HepG2 (cell line): ENCODE measurements around the gene FAM83C. TPM values are rescaled to one million over a fixed set of nuclear protein-coding genes. Genes with fewer than 3 reads are reported as not detected.

Experiments used
- MBD4 ChIP-seq: IDR thresholded peaks from 2 replicates; pipeline ENCODE4 v1.6.1; 2012; ENCODE audit warnings: low read length, inconsistent platforms, borderline replicate concordance
- SMYD3 ChIP-seq: sonication (generic); formaldehyde crosslinking; IDR thresholded peaks from 2 replicates; pipeline ENCODE4 v1.8.1; 2023; ENCODE audit warnings: mild to moderate bottlenecking, missing genetic modification reagents
- U2AF2 ChIP-seq: fragments of 200-400 bp; formaldehyde crosslinking; IDR thresholded peaks from 2 replicates; pipeline ENCODE4 v1.6.1; 2017; ENCODE audit warnings: low read depth, mild to moderate bottlenecking, low read length
- ZBTB3 ChIP-seq: sonication (generic); formaldehyde crosslinking; IDR thresholded peaks from 2 replicates; pipeline ENCODE4 v1.4.0; 2020; ENCODE audit warnings: low read depth, mild to moderate bottlenecking, moderate library complexity, missing genetic modification reagents, borderline replicate concordance
- ZNF350 ChIP-seq: sonication (generic); formaldehyde crosslinking; IDR thresholded peaks from 2 replicates; pipeline ENCODE4 v1.4.0; 2020; ENCODE audit warnings: mild to moderate bottlenecking, low read depth, missing genetic modification reagents, borderline replicate concordance
- ZSCAN20 ChIP-seq: sonication (generic); formaldehyde crosslinking; IDR thresholded peaks from 2 replicates; pipeline ENCODE4 v1.4.0; 2020; ENCODE audit warnings: missing genetic modification reagents, mild to moderate bottlenecking, borderline replicate concordance
- polyA plus RNA-seq, 8 experiments: library from polyadenylated mRNA; depleted of rRNA in 3 of 8; stranded (reverse) in 7 of 8; unstranded in 1 of 8; fragments of >200 nt; fragmentation: Illumina TruSeq in 4 of 8; extraction: Trizol in 4 of 8; gene quantifications; 2 replicates each; pipeline versions ENCODE4 v1.2.1 to v1.2.3, GENCODE V29; 2011 to 2016; ENCODE audit warnings: low read depth in 4 of 8, missing spikeins in 1 of 8, mixed read lengths in 1 of 8; ENCODE audit not compliant: insufficient read depth in 1 of 8
- total RNA-seq, 5 experiments: library from RNA; depleted of rRNA; stranded (reverse); fragments of >200 nt; fragmentation: Illumina TruSeq; extraction: Trizol; gene quantifications; 2 replicates each; pipeline ENCODE4 v1.2.3, GENCODE V29; 2016; ENCODE audit warnings: low read depth in 1 of 5
- TF ChIP-seq, protein P1 (sequence below): sonication (generic); formaldehyde crosslinking; IDR thresholded peaks from 2 replicates; pipeline ENCODE4 v1.8.1; 2022; ENCODE audit warnings: low read depth, mild to moderate bottlenecking, missing genetic modification reagents
- TF ChIP-seq, protein P2 (sequence below): sonication (generic); formaldehyde crosslinking; IDR thresholded peaks from 2 replicates; pipeline ENCODE4 v1.4.0; 2020; ENCODE audit warnings: mild to moderate bottlenecking, missing genetic modification reagents, borderline replicate concordance
- TF ChIP-seq, protein P3 (sequence below): IDR thresholded peaks from 2 replicates; pipeline ENCODE4 v1.6.1; 2016; ENCODE audit warnings: mild to moderate bottlenecking
- TF ChIP-seq, protein P4 (sequence below): sonication (generic); formaldehyde crosslinking; IDR thresholded peaks from 2 replicates; pipeline ENCODE4 v1.8.1; 2023; ENCODE audit warnings: missing genetic modification reagents, inconsistent platforms, borderline replicate concordance
- TF ChIP-seq, protein P5 (sequence below): IDR thresholded peaks from 2 replicates; pipeline ENCODE4 v1.6.1; 2016; ENCODE audit warnings: mild to moderate bottlenecking, missing biosample characterization, missing genetic modification reagents
- TF ChIP-seq, protein P6 (sequence below): sonication (generic); formaldehyde crosslinking; IDR thresholded peaks from 2 replicates; pipeline ENCODE4 v1.4.0; 2020; ENCODE audit warnings: missing genetic modification reagents

FAM83C gene
- total and polyA plus RNA-seq, 2 of the 13 experiments (the other 11 are each of a cell fraction or from before 2014, with no cell fraction given), result 0.04 TPM; not detected in 1

DNA sequence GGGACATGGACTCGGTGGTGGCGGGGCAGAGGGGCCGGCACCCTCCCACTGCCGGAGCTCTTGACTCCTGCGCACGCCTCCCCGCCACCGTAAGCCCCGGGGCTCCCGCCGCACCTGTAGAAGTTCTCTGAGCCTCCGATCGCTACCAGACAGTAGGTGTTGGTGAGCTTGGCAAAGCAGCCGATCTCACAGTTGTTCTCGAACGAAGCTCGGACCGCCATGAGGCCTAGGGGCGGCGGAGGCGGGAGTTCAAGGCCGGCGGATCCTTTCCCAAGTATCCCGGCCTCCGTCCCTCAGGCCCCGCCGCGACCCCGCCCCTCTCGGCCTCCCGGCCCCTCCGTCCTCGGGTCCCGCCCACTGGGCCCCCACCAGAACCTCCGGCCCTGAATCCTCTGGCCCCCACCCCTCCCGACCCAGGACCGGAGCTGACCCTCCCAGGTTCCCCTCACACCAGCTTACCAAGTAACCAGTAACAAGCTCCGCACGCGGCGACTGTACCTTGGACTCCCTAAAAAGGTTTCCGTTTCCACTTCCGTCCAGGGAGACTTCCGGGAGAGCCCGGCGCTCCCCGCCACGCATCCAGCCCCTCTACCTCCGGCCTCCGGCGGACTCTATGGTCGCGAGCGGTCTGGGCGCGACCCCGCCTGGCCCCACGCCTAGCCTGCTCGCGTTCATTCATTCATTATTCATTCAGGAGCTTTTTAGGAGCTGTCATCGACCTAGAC lies 7.8 kb downstream of the FAM83C start, which contains the start of gene EIF6 (continued):
- TF ChIP-seq, protein P1, sequence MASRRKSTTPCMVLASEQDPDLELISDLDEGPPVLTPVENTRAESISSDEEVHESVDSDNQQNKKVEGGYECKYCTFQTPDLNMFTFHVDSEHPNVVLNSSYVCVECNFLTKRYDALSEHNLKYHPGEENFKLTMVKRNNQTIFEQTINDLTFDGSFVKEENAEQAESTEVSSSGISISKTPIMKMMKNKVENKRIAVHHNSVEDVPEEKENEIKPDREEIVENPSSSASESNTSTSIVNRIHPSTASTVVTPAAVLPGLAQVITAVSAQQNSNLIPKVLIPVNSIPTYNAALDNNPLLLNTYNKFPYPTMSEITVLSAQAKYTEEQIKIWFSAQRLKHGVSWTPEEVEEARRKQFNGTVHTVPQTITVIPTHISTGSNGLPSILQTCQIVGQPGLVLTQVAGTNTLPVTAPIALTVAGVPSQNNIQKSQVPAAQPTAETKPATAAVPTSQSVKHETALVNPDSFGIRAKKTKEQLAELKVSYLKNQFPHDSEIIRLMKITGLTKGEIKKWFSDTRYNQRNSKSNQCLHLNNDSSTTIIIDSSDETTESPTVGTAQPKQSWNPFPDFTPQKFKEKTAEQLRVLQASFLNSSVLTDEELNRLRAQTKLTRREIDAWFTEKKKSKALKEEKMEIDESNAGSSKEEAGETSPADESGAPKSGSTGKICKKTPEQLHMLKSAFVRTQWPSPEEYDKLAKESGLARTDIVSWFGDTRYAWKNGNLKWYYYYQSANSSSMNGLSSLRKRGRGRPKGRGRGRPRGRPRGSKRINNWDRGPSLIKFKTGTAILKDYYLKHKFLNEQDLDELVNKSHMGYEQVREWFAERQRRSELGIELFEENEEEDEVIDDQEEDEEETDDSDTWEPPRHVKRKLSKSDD, result no peak
- TF ChIP-seq SMYD3, result no peak
- TF ChIP-seq, protein P2, sequence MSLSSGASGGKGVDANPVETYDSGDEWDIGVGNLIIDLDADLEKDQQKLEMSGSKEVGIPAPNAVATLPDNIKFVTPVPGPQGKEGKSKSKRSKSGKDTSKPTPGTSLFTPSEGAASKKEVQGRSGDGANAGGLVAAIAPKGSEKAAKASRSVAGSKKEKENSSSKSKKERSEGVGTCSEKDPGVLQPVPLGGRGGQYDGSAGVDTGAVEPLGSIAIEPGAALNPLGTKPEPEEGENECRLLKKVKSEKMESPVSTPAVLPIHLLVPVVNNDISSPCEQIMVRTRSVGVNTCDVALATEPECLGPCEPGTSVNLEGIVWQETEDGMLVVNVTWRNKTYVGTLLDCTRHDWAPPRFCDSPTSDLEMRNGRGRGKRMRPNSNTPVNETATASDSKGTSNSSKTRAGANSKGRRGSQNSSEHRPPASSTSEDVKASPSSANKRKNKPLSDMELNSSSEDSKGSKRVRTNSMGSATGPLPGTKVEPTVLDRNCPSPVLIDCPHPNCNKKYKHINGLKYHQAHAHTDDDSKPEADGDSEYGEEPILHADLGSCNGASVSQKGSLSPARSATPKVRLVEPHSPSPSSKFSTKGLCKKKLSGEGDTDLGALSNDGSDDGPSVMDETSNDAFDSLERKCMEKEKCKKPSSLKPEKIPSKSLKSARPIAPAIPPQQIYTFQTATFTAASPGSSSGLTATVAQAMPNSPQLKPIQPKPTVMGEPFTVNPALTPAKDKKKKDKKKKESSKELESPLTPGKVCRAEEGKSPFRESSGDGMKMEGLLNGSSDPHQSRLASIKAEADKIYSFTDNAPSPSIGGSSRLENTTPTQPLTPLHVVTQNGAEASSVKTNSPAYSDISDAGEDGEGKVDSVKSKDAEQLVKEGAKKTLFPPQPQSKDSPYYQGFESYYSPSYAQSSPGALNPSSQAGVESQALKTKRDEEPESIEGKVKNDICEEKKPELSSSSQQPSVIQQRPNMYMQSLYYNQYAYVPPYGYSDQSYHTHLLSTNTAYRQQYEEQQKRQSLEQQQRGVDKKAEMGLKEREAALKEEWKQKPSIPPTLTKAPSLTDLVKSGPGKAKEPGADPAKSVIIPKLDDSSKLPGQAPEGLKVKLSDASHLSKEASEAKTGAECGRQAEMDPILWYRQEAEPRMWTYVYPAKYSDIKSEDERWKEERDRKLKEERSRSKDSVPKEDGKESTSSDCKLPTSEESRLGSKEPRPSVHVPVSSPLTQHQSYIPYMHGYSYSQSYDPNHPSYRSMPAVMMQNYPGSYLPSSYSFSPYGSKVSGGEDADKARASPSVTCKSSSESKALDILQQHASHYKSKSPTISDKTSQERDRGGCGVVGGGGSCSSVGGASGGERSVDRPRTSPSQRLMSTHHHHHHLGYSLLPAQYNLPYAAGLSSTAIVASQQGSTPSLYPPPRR, result peak; percentile 74
- TF ChIP-seq, protein P3, sequence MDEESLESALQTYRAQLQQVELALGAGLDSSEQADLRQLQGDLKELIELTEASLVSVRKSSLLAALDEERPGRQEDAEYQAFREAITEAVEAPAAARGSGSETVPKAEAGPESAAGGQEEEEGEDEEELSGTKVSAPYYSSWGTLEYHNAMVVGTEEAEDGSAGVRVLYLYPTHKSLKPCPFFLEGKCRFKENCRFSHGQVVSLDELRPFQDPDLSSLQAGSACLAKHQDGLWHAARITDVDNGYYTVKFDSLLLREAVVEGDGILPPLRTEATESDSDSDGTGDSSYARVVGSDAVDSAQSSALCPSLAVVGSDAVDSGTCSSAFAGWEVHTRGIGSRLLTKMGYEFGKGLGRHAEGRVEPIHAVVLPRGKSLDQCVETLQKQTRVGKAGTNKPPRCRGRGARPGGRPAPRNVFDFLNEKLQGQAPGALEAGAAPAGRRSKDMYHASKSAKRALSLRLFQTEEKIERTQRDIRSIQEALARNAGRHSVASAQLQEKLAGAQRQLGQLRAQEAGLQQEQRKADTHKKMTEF (CRISPR knock-in tag), result peak; percentile 96
- TF ChIP-seq, protein P4, sequence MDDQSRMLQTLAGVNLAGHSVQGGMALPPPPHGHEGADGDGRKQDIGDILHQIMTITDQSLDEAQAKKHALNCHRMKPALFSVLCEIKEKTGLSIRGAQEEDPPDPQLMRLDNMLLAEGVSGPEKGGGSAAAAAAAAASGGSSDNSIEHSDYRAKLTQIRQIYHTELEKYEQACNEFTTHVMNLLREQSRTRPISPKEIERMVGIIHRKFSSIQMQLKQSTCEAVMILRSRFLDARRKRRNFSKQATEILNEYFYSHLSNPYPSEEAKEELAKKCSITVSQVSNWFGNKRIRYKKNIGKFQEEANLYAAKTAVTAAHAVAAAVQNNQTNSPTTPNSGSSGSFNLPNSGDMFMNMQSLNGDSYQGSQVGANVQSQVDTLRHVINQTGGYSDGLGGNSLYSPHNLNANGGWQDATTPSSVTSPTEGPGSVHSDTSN (CRISPR knock-in tag), result no peak
- no peak for TF ChIP-seq ZSCAN20
- TF ChIP-seq, protein P5, sequence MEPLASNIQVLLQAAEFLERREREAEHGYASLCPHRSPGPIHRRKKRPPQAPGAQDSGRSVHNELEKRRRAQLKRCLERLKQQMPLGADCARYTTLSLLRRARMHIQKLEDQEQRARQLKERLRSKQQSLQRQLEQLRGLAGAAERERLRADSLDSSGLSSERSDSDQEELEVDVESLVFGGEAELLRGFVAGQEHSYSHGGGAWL (CRISPR knock-in tag), result peak; percentile 89; the same call in 1 of the 2 replicates
- no peak for TF ChIP-seq ZBTB3 (CRISPR knock-in tag)
- TF ChIP-seq, protein P6, sequence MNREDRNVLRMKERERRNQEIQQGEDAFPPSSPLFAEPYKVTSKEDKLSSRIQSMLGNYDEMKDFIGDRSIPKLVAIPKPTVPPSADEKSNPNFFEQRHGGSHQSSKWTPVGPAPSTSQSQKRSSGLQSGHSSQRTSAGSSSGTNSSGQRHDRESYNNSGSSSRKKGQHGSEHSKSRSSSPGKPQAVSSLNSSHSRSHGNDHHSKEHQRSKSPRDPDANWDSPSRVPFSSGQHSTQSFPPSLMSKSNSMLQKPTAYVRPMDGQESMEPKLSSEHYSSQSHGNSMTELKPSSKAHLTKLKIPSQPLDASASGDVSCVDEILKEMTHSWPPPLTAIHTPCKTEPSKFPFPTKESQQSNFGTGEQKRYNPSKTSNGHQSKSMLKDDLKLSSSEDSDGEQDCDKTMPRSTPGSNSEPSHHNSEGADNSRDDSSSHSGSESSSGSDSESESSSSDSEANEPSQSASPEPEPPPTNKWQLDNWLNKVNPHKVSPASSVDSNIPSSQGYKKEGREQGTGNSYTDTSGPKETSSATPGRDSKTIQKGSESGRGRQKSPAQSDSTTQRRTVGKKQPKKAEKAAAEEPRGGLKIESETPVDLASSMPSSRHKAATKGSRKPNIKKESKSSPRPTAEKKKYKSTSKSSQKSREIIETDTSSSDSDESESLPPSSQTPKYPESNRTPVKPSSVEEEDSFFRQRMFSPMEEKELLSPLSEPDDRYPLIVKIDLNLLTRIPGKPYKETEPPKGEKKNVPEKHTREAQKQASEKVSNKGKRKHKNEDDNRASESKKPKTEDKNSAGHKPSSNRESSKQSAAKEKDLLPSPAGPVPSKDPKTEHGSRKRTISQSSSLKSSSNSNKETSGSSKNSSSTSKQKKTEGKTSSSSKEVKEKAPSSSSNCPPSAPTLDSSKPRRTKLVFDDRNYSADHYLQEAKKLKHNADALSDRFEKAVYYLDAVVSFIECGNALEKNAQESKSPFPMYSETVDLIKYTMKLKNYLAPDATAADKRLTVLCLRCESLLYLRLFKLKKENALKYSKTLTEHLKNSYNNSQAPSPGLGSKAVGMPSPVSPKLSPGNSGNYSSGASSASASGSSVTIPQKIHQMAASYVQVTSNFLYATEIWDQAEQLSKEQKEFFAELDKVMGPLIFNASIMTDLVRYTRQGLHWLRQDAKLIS (CRISPR knock-in tag), result no peak; the same call in none of the 2 replicates
- TF ChIP-seq ZNF350 (CRISPR knock-in tag), result peak; percentile 85; the same call in 1 of the 2 replicates
- no peak; the same call in 1 of the 2 replicates for TF ChIP-seq U2AF2
- no peak for TF ChIP-seq MBD4
